CMK (cell line): ENCODE measurements around the gene SEPTIN11.

Experiments
- DNase-seq: peaks from one replicate; pipeline ENCODE4 v3.0.0-alpha.2; 2010; ENCODE audit warnings: low read depth

Gene SEPTIN11

DNA sequence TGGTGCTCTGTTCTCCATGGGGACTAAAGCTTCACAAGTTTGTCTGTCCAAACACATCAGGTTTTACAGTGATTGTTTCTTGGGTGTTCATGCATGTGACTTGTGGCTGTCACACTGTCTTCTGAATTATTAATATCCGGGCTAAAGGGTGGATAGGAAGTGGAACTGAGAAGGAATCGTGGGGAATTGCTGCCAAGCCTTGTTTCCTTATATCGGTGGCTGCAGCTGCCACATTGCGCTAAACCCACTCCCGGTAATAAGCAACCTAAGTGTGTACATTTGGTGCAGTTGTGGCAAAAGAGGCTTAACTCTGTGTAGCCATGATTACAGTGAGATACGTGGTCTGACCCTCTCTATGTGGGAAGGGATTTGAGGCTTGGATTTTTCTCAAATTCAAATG is 30.7 kb downstream of the SEPTIN11 start:
- no peak for DNase-seq

DNA sequence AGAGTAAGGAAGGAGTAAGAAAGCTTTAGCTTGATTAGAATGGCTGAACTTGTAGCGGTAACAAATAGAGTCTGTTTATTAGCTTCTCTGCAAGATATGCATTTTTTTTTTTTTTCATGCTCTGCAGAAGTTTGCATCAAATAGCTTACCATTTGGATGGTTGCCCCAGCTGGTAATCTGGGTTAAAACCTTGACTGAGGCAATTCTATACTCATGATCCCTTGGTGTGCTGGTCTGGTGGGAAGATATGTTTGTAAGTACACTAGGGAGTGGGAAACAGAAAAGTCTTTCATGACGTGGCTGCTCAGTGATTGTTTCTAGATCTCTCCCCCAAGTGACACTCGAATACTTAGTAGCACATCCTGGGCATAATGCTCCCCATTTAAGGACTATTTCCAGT is 32.1 kb downstream of the SEPTIN11 start:
- no peak for DNase-seq

DNA sequence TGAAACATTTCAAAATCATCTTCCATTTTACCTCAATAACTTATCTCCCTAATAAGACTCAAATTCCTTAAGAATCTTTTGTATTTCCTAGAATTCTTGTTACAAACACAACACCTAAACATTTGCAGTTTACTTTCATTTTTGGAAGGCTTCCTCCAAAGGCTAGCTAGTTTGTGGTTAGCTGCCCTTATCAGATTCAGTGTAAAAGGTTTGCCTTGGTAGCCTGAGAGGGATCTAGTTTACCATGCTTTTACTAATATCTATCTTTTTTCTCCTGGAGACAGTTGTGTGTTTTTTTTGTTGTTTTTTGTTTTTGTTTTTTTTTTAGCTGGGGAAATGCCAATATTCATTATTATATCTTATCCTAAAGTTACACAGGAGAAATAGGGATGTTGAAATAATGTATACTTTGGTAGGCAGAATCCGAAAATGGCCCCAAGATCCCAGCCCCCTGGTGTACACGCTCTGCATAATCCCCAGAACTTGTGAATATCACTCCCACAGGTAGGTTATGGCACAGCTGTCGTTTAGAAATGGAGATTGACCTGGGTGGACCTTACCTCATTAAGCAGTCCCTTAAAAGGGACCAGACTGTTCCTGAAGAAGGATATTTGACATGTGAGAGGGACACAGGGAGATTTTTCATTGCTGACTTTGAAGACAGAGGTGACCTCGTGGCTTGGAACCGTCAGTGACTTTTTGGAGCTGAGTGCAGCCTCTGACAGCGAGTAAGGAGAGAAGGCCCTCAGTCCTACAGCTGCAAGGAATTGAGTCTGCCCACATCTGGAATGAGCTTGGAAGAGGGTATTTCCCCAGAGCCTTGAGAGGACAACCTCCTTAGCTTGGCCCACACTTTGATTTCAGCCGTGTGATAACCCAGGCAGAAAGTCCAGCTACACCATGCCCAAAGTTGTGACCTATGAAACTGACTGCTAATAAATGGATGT is 33.4 kb downstream of the SEPTIN11 start:
- no peak for DNase-seq

DNA sequence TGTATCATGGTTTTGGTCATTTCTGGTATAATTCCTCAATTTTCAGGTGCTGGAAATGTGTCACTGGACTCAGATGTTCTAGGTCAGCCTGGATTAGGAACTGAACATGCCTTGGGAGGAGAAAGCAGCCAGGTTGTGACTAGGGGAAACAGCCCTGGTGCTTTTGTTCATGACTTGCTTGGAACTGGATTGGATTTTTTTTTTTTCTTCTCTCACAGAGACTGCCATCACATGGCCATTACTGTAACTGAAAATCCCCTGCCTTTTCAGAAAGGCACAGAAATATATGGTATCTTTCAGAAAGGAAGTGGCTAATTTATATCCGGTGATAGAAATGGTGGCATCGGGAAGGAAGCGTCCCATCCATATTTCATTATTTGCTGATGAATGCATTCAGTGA is 34.6 kb downstream of the SEPTIN11 start:
- DNase-seq: no peak

DNA sequence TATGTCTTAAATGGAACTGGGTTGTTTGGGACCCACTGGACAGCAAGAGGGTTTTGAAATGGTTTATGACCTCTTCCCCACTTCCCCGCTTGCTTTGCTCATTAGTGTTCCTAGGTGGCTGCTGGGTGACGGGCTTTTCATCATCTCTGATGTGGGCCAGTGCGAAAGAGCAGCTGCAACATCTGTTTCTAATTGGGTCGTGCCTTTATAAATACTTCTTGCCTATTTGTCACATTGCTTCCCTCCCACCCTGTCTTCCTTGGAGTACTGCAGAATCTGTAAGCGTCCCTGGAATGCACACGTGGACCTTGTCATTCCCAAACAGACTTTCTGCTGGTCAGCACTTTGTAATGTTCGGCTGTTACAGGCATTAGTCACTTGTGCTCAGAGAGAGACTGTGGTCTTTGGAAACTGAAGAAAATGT is 35.2 kb downstream of the SEPTIN11 start:
- DNase-seq: no peak

DNA sequence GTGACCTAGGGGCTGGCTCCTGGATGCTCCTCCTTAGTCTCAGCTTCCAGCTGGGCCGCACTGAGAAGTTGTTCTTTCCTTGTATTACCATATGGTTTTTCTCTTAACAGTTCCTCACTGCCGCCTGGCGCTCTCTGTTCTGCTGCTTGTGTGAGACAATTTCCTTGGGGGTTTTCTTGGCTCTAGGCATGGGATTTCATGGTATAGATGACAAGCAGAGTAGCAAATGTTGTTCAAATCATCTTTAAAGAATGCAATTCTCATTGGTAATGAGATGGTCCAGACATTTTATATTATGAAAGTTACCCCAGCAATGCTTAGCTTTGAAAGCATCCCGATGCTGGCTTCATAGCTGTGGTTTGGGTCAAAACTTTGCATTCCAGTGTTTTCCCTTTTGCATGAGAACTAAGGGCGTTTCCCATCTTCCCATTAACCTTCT is 37.6 kb downstream of the SEPTIN11 start:
- DNase-seq: no peak

DNA sequence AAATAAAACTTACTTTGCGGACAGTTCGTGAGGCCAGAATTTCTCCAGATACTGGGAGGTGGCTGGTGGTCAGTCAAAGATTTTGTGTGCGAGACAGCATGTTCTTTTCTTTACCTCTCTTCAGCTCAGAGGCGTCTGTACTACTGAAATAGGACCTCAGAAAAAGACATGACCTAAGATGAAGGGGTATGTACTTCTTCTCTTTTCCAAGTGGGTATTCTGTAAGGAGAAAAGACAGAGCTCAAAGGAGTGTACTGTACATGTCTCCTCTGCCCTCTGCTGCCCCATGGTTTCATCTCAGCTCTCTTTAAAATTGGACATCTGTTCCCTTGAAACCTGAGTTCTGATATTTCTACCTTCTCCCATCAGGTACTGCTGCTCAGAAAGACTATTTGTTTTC is 38.1 kb downstream of the SEPTIN11 start:
- DNase-seq: no peak

DNA sequence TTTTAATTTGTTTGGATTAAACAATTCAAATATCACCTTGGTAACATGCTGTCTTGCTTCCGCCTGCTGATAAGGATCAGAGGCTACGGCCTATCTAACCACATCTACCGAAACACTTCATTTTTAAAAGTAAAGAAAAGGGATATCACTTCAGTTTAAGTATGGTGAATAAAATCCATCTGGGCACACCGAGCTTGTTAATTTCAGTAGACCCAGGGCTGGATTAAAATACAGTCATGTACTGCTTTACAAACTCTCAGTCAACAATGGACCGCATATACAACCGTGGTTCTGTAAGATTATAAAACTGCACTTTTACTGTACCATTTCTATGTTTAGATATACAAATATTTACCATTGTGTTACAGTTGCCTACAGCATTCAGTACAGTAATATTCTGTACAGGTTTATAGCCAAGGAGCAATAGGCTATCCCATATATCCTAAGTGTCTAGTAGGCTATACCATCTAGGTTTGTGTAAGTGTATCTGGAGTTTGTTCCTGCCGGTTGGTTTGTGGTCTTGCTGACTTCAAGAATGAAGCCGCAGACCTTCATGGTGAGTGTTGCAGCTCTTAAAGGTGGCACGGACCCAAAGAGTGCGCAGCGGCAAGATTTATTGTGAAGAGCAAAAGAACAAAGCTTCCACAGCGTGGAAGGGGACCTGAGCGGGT is 40.0 kb downstream of the SEPTIN11 start:
- no peak for DNase-seq

DNA sequence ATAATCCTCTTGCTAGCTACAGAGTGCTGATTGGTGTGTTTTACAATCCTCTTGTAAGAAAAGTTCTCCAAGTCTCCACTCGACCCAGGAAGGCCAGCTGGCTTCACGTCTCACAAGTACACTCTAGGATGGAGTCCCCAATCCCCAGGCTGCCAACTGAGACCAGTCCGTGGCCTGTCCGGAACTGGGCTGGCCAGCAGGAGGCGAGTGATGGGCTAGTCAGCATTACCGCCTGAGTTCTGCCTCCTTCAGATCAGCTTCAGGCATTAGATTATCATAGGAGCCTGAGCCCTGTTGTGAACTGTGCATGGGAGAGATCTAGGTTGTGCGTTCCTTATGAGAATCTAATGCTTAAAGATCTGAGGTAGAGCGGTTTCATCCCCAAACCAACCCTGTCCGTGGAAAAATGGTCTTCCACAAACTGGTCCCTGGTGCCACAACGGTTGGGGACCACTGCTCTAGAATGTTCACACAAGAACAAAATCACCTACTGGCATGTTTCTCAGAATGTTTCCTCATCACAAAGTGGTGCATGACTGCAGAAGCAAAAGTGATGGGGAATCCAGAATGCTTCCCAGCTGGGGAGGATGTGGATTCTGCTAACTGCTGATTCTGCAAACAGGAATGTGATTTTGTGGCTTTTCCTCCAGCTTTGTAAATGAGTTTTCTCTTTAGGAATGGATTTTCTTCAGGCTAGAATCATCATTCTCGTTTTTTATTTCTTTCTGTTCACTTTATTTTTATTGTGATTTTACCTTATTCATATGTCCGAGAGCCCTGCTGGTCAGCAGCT is 40.9 kb downstream of the SEPTIN11 start:
- DNase-seq: no peak

DNA sequence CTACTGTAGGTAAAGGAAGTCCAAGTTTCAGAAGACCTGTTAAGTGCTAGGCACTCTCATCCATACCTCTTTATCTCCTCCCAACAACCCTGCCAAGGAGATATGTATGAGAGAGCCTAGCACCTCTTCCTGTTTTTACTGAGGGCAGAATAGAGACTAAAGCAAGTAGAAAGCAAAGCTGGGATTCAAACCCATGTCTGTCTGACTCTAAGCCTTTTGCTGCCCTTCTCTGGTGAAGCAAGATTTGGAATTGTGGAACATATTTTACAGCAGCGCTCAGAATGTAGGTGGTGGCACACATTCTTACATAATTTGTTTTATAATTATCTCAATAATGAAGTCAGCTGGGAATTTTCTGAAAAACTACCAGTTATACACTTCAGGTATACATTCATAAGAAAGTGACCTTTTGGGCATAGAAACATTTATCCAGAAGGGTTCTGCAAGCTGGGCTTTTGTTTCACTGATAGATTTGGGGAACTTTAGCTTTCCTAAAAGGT is 41.7 kb downstream of the SEPTIN11 start:
- no peak for DNase-seq

DNA sequence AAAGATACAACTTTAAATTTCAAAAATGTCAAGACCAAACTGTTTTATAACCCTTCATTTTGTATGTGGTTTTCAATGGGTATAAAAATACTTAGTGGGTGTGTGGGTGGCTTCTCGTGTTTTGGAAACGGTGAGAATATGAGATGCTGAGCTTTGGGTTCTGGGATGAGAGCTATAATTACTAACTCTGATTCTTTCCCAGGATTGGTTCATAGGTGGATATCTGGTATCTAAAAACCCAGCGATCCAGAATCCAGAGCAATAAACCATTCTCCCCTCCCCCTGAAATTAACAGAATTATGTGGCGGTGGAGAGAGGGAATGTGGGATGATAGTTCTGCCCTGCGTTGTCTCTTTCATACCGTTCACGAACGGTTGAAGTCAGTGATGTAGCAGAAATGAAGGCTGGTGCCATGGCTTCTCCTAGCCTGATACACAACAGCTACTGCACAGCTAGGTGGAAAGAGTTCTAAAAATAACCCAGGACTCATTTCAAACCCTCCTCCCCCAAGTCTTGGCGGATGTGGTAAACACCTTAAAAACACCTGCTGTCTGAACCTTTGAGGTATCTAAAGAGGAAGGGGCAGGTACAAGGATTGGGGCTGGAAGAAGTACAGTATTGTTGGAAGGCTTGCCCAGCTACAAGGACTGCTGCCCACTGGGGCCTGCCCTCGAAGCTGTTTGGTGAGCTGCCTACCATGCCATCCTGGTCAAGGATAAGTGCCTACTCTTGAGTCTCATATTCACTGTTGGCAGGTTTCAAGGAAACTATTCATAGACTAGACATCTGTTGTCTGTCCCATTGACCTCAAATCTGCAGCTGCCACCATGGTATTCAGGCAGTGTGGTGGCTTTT is 44.5 kb downstream of the SEPTIN11 start:
- DNase-seq: no peak

DNA sequence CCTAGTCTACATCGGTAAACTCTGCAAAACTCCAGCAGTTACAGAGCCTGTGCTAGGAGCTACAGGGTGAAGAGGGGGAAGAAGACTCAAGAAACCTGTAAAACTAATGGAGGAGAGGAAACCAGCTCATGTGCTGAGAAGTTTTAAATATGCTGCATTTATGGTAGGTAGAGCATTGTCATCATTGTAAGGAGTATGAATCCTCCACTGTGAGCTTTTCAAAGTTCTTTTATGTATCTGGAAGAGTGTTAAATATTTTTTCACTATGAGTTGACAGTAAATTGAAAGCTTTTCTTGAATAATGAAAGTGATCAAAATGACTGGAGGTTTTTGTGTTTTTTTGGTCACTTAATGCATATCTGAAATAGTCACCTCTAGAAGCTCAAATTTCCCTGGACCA is 46.2 kb downstream of the SEPTIN11 start:
- DNase-seq: no peak

DNA sequence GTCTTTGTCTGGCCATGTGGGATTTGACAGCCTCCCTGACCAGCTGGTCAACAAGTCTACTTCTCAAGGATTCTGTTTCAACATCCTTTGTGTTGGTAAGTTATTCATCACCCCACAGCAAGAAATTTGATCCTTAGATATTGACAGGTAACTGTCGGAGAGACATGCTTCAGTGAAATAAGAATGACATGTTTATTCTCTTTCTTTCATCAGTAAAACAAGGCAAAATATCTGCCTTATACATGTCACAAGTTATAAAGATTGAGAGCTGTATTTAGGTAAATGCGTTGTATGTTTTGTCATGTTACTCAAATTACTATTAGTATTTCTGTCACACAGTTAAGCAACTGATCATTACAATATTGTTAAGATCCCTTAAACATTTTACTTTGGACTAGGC is 46.9 kb downstream of the SEPTIN11 start:
- DNase-seq: no peak

DNA sequence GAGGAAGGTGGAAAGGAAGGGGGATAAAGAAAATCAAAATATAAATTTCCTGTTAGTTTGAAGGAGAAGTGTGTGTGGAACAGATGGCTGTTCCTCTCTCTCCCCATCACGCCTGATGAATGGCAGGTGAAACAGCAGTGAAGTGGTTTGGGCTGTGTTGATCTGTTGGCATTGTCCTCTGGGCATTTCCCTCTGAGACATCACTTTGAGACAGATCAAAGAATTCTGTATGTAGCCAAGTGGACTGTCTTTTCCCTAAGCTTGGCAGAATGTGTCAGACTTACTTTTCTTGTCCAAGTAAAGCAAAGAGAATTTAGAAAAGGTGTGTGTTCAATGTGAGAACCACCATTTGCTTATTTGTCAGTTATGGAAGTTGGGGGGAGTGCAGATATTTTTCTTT is 47.5 kb downstream of the SEPTIN11 start:
- DNase-seq: no peak

DNA sequence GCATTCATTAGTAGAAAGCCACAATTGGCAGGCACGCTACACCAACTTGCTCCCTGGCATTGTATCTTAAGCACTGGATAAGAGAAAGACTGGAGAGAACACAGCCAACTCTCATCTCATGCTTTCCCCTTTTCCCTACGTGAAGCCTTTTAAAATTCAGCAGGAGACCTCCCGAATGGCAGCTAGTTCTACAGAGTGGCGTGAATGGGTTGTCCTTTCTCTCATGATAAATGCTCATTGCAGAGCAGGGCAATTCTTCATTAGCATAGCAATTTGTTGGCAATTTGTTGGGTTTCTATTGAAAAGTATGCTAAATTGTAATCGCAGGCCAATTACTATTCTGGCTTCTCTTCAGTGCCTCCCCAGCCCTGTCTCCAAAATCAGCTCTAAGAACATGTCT is 48.0 kb downstream of the SEPTIN11 start:
- DNase-seq: no peak

DNA sequence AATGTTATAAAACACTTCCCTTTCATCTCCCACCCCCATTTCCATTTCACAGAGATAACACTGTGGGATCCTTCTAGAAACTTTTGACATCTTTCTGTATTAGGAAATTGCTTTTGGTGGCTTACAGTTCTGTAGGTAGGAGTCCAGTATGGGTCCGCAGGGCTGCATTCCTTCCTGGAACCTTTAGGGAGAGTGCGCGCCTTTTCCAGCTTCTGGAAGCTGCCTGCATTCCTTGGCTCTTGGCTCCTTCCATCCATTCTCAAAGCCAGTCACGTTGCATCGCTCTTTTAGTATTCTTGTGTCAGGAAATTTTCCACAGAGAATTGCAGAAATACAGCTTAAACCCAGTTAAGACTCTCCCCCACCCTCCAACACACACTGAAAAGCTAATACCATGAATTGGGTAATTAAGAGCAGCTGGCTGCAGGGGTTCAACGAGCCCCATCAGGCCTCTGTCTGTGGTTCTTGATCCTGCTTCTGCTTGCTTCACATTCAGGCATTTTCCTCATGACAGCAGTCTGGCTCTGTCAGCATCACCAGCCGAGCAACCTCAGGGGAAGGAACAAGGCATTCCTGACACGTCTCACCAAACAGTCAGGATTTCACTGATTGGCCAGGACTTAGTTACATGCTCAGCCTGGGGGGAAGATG is 48.8 kb downstream of the SEPTIN11 start:
- DNase-seq: no peak
